NCI-H82 treated with DMSO at 0.1 percent for 48 hours (cell line): ENCODE data around the gene PDAP1.
"Not testable (repeated sequence)": the region's sequence is repeated elsewhere in the genome, so short reads cannot be mapped to it uniquely, and the experiment has no call there.

Experiments
- DNase-seq: peaks from one replicate; lab custom pipeline; 2025; ENCODE audit not compliant: unreplicated experiment; lab: John Stamatoyannopoulos, UW

The PDAP1 gene

GRCh38 chr7:99424932-99425730, 16.7 kb upstream of the PDAP1 start:
- no peak for DNase-seq

- no peak for DNase-seq
Measured at GRCh38 chr7:99422625-99423024, 14.2 kb upstream of the PDAP1 start.

- no peak for DNase-seq
Measured at GRCh38 chr7:99422186-99422585, 13.8 kb upstream of the PDAP1 start.

- DNase-seq = no peak
Measured at GRCh38 chr7:99420986-99421385, 12.6 kb upstream of the PDAP1 start.

GRCh38 chr7:99420213-99420612, 11.8 kb upstream of the PDAP1 start:
- no peak for DNase-seq

- DNase-seq = no peak
Measured at GRCh38 chr7:99419323-99420021, 11.1 kb upstream of the PDAP1 start.

GRCh38 chr7:99418260-99418659, 9.9 kb upstream of the PDAP1 start:
- no peak for DNase-seq

- DNase-seq = not testable (repeated sequence)
Measured at GRCh38 chr7:99415513-99416127, 7.2 kb upstream of the PDAP1 start.

- DNase-seq = no peak
Measured at GRCh38 chr7:99410635-99411034, 2.2 kb upstream of the PDAP1 start.

GRCh38 chr7:99409806-99410205, 1.4 kb upstream of the PDAP1 start:
- DNase-seq = no peak

- DNase-seq = no peak
Measured at GRCh38 chr7:99409192-99409572, 785 bp upstream of the PDAP1 start.

- no peak for DNase-seq
Measured at GRCh38 chr7:99407872-99408378, 472 bp downstream of the PDAP1 start.

- DNase-seq = no peak
Measured at GRCh38 chr7:99406557-99406956, 1.8 kb downstream of the PDAP1 start.

- DNase-seq = no peak
Measured at GRCh38 chr7:99404977-99405320, 3.4 kb downstream of the PDAP1 start.

- no peak for DNase-seq
Measured at GRCh38 chr7:99404235-99404976, 4.0 kb downstream of the PDAP1 start.

GRCh38 chr7:99403764-99404163, 4.6 kb downstream of the PDAP1 start:
- no peak for DNase-seq

- no peak for DNase-seq
Measured at GRCh38 chr7:99402854-99403253, 5.5 kb downstream of the PDAP1 start.

- DNase-seq = no peak
Measured at GRCh38 chr7:99399597-99399996, 8.8 kb downstream of the PDAP1 start.

GRCh38 chr7:99398891-99399445, 9.4 kb downstream of the PDAP1 start:
- no peak for DNase-seq

GRCh38 chr7:99397297-99397983, 11.0 kb downstream of the PDAP1 start:
- no peak for DNase-seq
